Posterior vena cava (tissue), 2 donors: ENCODE results near the gene XBP1. TPM values are rescaled to one million over a fixed set of nuclear protein-coding genes. Genes with fewer than 3 reads are reported as not detected.
A peak's percentile ranks its signal among the peaks of the same experiment; 100 is the strongest.
"Not testable (repeated sequence)": the region's sequence is repeated elsewhere in the genome, so short reads cannot be mapped to it uniquely, and the experiment has no call there.

Source experiments
- DNase-seq: peaks from one replicate; pipeline ENCODE4 v3.0.0-alpha.2; 2020; ENCODE audit warnings: low spot score
- intact Hi-C, 2 donors: fragments of 100-400 bp; cut with DNase I; formaldehyde crosslinking; loops; one replicate each; pipeline versions ENCODE4 v1.14.1 to v1.14.2; 2022 to 2023
- total RNA-seq, 2 donors: library from RNA; stranded (reverse); fragmentation: NEBNext Ultra II Directional; extraction: Animal tissue kit (Norgen Biotek cat#: 25700); gene quantifications; one replicate each; pipeline ENCODE4 v1.2.1, GENCODE V29; 2021
- donor health status: DM: yes; HTN: yes; CAD: no.
- donor health status: DM: yes; HTN: yes; CAD: no.

XBP1 gene
- total RNA-seq, 2 donors from 2014 or later, result 113 to 124 TPM

DNA sequence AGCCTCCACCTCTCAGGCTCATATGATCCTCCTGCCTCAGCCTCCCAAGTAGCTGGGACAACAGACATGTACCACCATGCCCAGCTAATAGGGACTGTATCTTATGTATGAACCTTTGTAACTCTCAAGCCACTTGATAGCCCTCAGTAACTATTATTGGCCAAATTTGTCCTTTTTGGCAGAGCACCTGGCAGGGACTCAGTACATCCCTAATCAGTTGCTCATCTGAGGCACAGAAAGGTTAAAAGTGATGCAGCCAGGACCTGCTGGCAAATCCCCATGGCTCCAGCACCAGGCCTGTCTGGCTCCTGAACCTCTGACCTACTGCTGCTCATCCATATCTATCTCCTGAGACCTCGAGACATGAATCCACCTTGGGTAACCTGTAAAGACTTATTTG, 21.1 kb upstream of the XBP1 start:
- no peak for DNase-seq
- intact Hi-C loops, result no loop called here

DNA sequence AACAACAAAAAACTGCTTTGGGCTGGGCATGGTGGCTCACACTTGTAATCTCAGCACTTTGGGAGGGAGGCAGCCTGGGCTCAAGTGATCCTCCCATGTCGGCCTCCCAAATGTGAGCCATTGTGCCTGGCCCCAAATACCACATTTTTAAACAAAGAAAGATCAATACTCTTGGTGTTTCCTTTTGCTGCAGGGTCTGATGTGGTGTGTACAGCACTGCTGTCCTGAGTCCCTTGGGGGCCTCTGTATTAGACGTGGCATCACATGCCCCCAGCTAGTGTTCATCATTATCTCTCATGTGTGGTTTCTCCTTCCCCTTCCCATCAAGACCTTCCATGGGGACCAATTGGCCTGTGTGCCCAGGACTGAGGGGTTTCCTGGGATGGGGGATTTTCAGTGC, 20.5 kb upstream of the XBP1 start:
- intact Hi-C loops, result no loop called here
- no peak for DNase-seq

- intact Hi-C loops, result no loop called here
- DNase-seq, result no peak
Observed at GRCh38 chr22:28819253-28820096, 19.1 kb upstream of the XBP1 start.

- peak; percentile 66 for DNase-seq
- intact Hi-C loops, result no loop called here
Observed at GRCh38 chr22:28817919-28818859, 17.8 kb upstream of the XBP1 start.

GRCh38 chr22:28817064-28817463, 16.7 kb upstream of the XBP1 start:
- intact Hi-C loops, result no loop called here
- no peak for DNase-seq

- intact Hi-C loops, result loop anchor here in 1 of 2 donors (1.0 kb wide), 1 partner anchor 17 kb away; no protein-coding TSS in a partner anchor
- DNase-seq, result no peak
Observed at GRCh38 chr22:28815729-28816128, 15.4 kb upstream of the XBP1 start.

DNA sequence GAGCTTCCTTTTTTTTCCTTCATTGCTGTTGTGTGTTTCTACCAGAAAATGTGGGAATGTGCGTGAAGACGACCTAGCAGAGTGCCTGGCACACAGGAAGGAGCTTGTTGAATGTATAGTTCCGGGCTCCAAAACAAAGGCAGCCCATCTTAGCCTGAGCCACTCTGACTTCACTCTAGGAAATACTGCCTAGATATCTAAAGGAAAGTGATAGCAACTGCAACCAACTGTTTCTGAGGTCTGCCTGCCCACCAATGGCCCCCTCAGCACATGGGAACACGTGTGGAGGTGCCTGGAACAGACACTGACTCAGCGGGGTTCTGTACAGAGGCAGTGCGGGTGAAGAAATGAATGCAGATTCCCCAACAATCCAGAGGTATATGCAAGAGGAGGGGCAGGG, 14.7 kb upstream of the XBP1 start:
- intact Hi-C loops, result loop anchor here in 1 of 2 donors (1.0 kb wide), 1 partner anchor 17 kb away; no protein-coding TSS in a partner anchor
- no peak for DNase-seq

- DNase-seq, result peak; percentile 72
- intact Hi-C loops, result no loop called here
Observed at GRCh38 chr22:28813772-28814518, 13.6 kb upstream of the XBP1 start.

- no peak for DNase-seq
- intact Hi-C loops, result no loop called here
Observed at GRCh38 chr22:28812516-28812915, 12.1 kb upstream of the XBP1 start.

DNA sequence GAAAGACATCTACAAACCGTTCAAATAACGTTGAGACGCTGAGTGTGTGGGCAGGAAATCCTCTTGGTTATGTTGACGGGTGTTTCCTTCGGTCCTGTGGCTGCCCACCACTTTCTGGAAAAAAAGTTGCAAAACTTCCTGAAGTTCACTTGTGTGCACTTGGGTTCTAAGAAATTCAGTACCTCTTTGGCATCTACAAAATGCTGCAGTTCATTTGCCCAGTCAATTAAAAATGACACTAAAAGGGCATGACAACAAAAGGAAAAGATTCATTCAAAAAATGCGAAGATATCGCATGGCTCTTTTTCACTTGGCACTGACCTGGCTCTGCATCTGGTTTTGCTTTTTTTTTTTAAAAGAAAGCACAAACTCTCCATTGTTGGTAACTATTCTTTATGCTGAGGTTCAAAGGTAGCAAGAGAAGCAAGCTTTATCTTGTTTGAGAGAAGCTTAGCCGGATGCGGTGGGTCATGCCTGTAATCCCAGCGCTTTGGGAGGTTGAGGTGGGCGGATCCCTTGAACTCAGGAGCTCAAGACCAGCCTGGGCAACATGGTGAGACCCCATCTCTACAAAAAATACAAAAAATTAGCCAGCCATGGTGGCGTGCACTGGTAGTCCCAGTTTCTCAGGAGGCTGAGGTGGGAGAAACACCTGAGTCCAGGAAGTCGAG, 10.6 kb upstream of the XBP1 start:
- intact Hi-C loops, result no loop called here
- DNase-seq, result no peak

DNA sequence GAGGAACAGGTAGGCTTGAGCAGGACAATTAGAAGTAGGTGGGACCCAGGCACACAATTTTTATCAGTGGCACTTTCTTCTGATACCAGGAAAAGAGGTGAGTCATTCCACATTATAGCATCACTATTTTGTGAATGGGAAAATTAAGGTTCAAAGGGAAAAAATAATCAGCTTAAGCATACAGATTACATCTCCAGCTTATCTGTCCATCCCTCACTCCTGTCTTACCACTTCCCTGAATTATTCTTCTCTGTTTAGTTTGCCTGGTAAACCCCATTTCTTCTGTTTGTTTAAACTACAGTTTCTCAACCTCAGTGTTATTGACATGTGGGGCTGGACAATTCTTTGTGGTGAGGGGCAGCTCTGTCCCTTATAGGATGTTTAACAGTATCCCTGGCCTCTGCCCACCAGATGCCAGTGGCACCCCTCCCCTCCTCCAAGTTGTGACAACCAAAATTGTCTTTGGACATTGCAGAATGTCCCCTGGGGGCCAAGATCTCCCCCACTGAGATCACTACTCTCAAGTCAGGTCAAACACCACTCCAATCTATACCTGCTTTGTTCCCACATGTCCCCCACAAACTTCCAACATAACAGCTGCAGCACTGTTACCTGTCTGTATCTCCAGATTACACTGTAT, 8.5 kb upstream of the XBP1 start:
- intact Hi-C loops, result no loop called here
- DNase-seq, result no peak

DNA sequence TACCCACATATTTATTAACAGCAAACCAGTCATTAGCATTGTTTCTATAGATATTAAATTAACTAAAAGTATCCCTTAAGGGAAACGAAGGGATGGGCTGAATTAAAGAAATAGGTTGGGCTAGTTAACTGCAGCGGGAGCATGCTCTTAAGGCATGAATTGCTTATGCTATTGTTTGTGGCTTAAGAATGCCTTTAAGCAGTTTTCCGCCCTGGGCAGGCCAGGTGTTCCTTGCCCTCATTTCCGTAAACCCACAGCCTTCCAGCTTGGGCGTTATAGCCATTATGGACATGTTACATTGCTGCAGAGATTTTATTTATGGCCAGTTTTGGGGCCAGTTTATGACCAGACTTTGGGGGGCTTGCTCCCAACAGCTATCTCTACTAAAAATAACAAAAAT, 5.1 kb upstream of the XBP1 start:
- DNase-seq, intact Hi-C loops: not testable (repeated sequence)

GRCh38 chr22:28802595-28803123, 2.3 kb upstream of the XBP1 start:
- intact Hi-C loops, result no loop called here
- DNase-seq, result no peak

DNA sequence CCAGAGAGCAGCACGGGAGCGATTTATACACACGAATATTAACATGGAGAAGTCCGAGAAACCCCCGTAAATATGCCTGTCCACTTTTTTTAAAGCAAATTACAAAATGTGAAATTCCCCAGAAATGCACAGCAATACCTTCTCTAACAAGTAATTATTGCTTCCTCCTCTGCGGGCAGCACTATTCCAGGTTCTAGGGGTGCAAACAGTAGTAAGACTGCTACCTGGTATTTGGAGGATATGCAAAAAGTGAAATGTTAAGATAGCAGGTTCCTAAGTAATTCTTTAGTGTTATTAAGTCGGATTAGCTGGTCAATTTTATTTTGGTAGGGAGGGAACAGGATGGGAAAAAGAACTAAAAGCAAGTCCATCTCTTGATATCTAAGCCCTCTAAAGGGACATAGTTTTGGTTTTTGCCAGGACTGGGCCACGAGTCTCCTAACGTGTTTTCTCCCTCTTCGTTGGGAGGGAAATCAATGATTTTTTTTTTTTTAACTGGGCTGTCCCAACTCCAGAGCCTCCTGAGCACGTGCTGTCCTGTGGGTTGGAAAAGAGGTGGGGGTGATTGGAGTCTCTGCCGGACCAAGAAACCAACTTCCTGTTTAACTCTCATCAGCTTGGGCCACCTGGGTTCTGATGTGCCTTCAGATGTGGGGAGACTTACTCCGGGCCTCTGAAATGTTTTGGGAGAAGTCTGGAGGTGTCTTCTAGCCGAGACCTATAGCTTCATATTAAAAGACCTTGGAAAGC, 1.7 kb upstream of the XBP1 start:
- intact Hi-C loops, result no loop called here
- no peak for DNase-seq

- DNase-seq, result peak; percentile 89
- intact Hi-C loops, result no loop called here
Observed at GRCh38 chr22:28799606-28800307, 612 bp downstream of the XBP1 start.

GRCh38 chr22:28798810-28799605, 1.4 kb downstream of the XBP1 start:
- peak; percentile 83 for DNase-seq
- intact Hi-C loops, result loop anchor here in 1 of 2 donors (1.0 kb wide), 1 partner anchor 16 kb away; no protein-coding TSS in a partner anchor
